DOHH2 (cell line): ENCODE data around the gene NKAIN2.
"Not testable (repeated sequence)": the region's sequence is repeated elsewhere in the genome, so short reads cannot be mapped to it uniquely, and the experiment has no call there.

Experiments used
- H3F3A ChIP-seq: fragments of 200-600 bp; sonication (generic), shearing (Covaris generic); 2 replicates; pipeline ENCODE4 v1.6.0; 2016; ENCODE audit warnings: antibody characterized with exemption, mild to moderate bottlenecking; ENCODE audit not compliant: control insufficient read depth, insufficient read depth
- H3K27ac ChIP-seq: fragments of 200-600 bp; sonication (generic); 2 replicates; pipeline ENCODE4 v1.5.1; 2014; ENCODE audit warnings: low read depth, mild to moderate bottlenecking, low read length, moderate library complexity
- H3K27me3 ChIP-seq: fragments of 200-600 bp; sonication (generic); 2 replicates; pipeline ENCODE4 v1.6.1; 2014; ENCODE audit warnings: mild to moderate bottlenecking, low read length, mixed read lengths; ENCODE audit not compliant: control insufficient read depth
- H3K36me3 ChIP-seq: fragments of 200-600 bp; sonication (generic); 2 replicates; pipeline ENCODE4 v1.6.1; 2014; ENCODE audit warnings: mild to moderate bottlenecking, low read length, moderate library complexity, mixed read lengths; ENCODE audit not compliant: control insufficient read depth
- H3K4me1 ChIP-seq: fragments of 200-600 bp; sonication (generic); 2 replicates; pipeline ENCODE4 v1.6.1; 2014; ENCODE audit warnings: mild to moderate bottlenecking, low read length, mixed read lengths; ENCODE audit not compliant: control insufficient read depth
- H3K4me2 ChIP-seq: fragments of 200-600 bp; sonication (generic); 2 replicates; pipeline ENCODE4 v1.6.0; 2014; ENCODE audit warnings: mild to moderate bottlenecking, low read length, moderate library complexity
- H3K4me3 ChIP-seq: fragments of 200-600 bp; sonication (generic); 2 replicates; pipeline ENCODE4 v1.5.1; 2014; ENCODE audit warnings: mild to moderate bottlenecking, low read length, mixed read lengths
- H3K79me2 ChIP-seq: fragments of 200-600 bp; sonication (generic); 2 replicates; pipeline ENCODE4 v1.6.1; 2014; ENCODE audit warnings: mild to moderate bottlenecking, low read length, mixed read lengths; ENCODE audit not compliant: control insufficient read depth
- H3K9me2 ChIP-seq: fragments of 200-600 bp; sonication (generic); replicated peaks from 2 replicates; pipeline ENCODE4 v1.6.1; 2014; ENCODE audit warnings: mild to moderate bottlenecking, low read length, mixed read lengths; ENCODE audit not compliant: control insufficient read depth
- H3K9me3 ChIP-seq: fragments of 200-600 bp; sonication (generic); 2 replicates; pipeline ENCODE4 v1.6.1; 2014; ENCODE audit warnings: antibody characterized with exemption, low read length, mixed read lengths; ENCODE audit not compliant: control insufficient read depth, insufficient read depth
- H4K20me1 ChIP-seq: fragments of 200-600 bp; sonication (generic); 2 replicates; pipeline ENCODE4 v1.6.0; 2014; ENCODE audit warnings: low read depth, mild to moderate bottlenecking, antibody characterized with exemption, low read length, moderate library complexity; ENCODE audit not compliant: control insufficient read depth, insufficient read depth
- EZH2phosphoT487 ChIP-seq: fragments of 200-600 bp; sonication (generic); IDR thresholded peaks from 2 replicates; pipeline ENCODE4 v1.6.1; 2017; ENCODE audit warnings: borderline replicate concordance, mild to moderate bottlenecking, antibody characterized with exemption, low read length, moderate library complexity, mixed read lengths
- TF ChIP-seq, protein P1 (sequence below): fragments of 200-600 bp; sonication (generic); IDR thresholded peaks from one replicate; pipeline ENCODE4 v1.5.1; 2014; ENCODE audit warnings: antibody characterized with exemption, mild to moderate bottlenecking, low read depth, low read length; ENCODE audit not compliant: poor library complexity, severe bottlenecking

NKAIN2 gene

DNA sequence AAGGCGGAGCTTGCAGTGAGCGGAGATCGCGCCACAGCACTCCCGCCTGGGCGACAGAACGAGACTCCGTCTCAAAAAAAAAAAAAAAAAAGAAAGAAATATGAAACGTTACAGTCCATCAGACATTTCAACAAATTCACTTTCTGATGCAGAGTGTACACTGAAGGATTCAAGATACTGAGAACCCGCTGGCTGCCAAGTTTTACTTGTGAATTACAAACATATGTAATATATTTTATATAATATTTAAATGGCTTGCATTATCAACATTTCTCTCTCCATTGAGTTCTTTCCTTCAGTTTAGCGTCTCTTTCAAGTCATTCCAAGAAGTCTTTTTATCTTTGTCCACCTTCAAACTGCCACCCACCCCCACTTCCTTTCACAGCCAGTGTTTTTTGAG is 917.7 kb downstream of the NKAIN2 start:
- TF ChIP-seq, protein P1, sequence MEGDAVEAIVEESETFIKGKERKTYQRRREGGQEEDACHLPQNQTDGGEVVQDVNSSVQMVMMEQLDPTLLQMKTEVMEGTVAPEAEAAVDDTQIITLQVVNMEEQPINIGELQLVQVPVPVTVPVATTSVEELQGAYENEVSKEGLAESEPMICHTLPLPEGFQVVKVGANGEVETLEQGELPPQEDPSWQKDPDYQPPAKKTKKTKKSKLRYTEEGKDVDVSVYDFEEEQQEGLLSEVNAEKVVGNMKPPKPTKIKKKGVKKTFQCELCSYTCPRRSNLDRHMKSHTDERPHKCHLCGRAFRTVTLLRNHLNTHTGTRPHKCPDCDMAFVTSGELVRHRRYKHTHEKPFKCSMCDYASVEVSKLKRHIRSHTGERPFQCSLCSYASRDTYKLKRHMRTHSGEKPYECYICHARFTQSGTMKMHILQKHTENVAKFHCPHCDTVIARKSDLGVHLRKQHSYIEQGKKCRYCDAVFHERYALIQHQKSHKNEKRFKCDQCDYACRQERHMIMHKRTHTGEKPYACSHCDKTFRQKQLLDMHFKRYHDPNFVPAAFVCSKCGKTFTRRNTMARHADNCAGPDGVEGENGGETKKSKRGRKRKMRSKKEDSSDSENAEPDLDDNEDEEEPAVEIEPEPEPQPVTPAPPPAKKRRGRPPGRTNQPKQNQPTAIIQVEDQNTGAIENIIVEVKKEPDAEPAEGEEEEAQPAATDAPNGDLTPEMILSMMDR: no peak
- no peak for TF ChIP-seq EZH2phosphoT487

DNA sequence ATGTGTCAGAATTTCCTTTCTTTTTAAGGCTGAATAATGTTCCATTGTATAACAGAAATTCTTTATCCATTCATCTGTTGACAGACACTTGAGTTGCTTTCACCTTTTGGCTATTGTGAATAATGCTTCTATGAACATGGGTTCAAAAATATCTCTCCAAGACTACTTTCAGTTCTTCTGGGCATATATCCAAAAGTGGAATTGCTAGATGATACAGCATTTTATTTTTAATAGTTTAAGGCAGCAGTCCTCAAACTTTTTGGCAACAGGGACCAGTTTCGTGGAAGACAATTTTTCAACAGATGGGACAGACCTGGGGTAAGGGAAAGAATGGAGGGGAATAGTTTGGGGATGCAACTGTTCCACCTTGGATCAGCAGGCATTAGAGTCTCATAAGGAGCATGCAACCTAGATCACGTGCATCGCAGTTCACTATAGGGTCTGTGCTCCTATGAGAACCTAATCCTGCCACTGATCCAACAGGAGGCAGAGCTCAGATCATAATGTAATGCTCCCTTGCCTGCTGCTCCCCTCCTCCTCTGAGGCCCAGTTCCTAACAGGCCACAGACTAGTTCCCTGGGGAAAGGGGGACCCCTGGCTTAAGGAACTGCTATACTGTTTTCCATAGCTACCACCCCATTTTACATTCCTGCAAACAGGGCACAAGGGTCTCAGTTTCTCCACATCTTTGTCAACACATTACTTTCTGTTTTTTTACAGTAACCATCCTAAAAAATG is 918.6 kb downstream of the NKAIN2 start:
- no peak for TF ChIP-seq EZH2phosphoT487
- TF ChIP-seq, protein P1: no peak
- no peaks in the 10 kb centered on the region for H3K79me2 ChIP-seq
- H3K9me2 ChIP-seq: no peaks in the 10 kb centered on the region
- peaks cover 2% of the 10 kb centered on the region; the same call in 1 of the 2 replicates for H3K9me3 ChIP-seq
- H3K27ac ChIP-seq: no peak overlapping the region
- no peaks in the 10 kb centered on the region for H3K27me3 ChIP-seq
- no peaks in the 10 kb centered on the region for H4K20me1 ChIP-seq
- no peaks in the 10 kb centered on the region for H3F3A ChIP-seq
- H3K4me1 ChIP-seq: no peaks in the 10 kb centered on the region
- H3K4me2 ChIP-seq: no peak overlapping the region
- no peak overlapping the region for H3K4me3 ChIP-seq
- H3K36me3 ChIP-seq: no peaks in the 10 kb centered on the region

More for the DNA sequence above, 917.7 kb downstream of the NKAIN2 start:
- H3F3A ChIP-seq: no peaks in the 10 kb centered on the region
- H3K36me3 ChIP-seq: no peaks in the 10 kb centered on the region
- no peaks in the 10 kb centered on the region for H3K27me3 ChIP-seq
- H3K9me3 ChIP-seq: peaks cover 2% of the 10 kb centered on the region; the same call in 1 of the 2 replicates
- H3K4me3 ChIP-seq: no peak overlapping the region
- H3K9me2 ChIP-seq: no peaks in the 10 kb centered on the region
- no peaks in the 10 kb centered on the region for H3K79me2 ChIP-seq
- no peak overlapping the region for H3K27ac ChIP-seq
- no peak overlapping the region for H3K4me2 ChIP-seq
- no peaks in the 10 kb centered on the region for H4K20me1 ChIP-seq
- no peaks in the 10 kb centered on the region for H3K4me1 ChIP-seq

DNA sequence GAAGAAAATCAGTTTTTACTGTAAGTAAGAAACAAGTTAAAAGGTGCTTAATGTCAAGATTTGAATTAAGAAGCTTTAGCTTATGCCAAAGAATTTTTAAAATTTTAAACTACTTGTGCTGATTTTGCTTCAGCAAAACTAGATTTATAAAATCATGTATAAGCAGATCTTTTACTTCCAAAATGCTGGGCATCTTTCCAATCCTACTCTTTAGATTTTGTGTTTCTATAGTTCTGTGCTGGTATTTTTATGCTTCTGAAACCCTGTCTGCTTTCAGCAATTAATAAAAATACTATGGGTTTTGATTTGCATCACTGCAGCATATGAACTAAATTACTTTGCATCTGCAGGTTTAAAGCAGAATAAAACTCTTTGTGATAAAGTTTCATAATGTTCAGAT is 920.0 kb downstream of the NKAIN2 start:
- Histone ChIP-seq H3K27me3 (no peaks in the 10 kb centered on the region), H3F3A (no peaks in the 10 kb centered on the region), H3K9me3 (peaks cover 2% of the 10 kb centered on the region; the same call in 1 of the 2 replicates), H4K20me1 (no peaks in the 10 kb centered on the region), H3K27ac (no peak overlapping the region), H3K9me2 (no peaks in the 10 kb centered on the region), H3K4me3 (no peak overlapping the region), H3K4me1 (no peaks in the 10 kb centered on the region), H3K36me3 (no peaks in the 10 kb centered on the region), H3K4me2 (no peak overlapping the region), H3K79me2 (no peaks in the 10 kb centered on the region)
- TF ChIP-seq, protein P1: no peak
- TF ChIP-seq EZH2phosphoT487: no peak

DNA sequence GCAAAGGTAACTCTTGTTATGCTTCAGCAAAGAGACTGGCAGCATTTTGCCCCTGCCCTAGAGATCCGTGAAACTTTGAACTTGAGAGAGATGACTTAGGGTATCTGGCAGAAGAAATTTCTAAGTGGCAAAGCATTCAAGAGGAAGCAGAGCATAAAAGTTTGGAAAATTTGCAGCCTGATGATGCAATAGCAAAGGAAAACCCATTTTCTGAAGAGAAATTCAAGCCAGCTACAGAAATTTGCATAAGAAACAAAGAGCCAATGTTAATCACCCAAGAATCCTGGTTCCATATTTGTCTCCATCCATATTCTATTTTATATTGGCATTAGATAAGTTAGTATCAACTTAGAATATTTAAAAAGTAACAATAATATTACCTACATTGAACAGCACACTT is 934.1 kb downstream of the NKAIN2 start:
- H3K27me3 ChIP-seq, H4K20me1 ChIP-seq, H3K4me2 ChIP-seq, H3K9me3 ChIP-seq, H3F3A ChIP-seq, H3K4me1 ChIP-seq, H3K79me2 ChIP-seq, H3K9me2 ChIP-seq, H3K27ac ChIP-seq, H3K36me3 ChIP-seq, H3K4me3 ChIP-seq: not testable (repeated sequence)
